ENCODE results near the gene DNAI1. TPM values are rescaled to one million over a fixed set of nuclear protein-coding genes. Genes with fewer than 3 reads are reported as not detected.

DNAI1 gene
- total RNA-seq = 0.26 TPM in 1 of 2 replicates, not detected in the other

DNA sequence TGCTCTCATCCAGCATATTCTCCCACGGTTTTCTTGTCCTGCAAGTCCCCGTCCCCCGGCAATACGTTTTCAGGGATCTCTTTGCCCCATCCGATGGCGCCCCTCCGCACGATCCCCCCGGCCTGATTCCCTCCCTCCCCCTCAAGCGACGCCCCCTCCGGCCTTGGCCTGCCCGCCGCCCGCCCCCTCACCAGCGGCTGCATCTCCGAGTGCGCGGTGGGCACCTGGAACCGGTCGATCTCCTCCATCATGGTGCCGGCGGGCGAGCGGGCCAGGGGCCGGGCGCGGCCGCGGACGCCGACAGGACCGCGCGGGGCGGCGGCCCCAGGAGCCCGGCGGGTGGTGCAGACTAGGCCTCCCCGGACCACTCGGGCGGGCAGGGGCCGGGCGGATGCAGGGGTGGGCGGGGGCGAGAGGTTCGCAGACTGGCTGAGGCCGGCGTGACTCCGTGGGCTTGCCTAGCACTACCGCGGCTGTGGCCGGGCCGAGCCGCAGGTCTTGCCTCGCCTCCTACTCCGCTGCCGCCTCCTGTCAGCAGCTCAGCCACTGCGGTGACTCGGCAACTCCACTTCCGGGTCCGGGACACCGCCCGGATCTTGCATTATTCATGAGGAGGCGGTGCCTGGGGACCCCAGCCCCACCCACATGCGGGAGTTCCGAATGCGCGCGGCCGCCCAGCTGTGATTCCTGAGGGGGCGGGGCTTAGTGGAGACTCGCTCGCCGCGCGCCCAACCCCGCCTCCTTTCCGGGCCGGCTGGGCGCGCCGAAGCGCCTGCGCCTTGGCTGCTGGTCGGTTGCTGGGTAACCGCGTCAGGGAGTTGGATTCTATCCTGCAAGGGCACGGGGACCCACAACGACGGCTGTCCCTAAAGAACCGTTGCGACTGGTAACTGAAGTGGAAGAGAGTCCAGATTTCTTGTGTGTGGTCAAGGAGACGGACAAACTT is at the start of gene DNAI1, which contains the start of gene FAM219A:
Gene DNAI1 (plus strand): TSS at position 793 of the 946 bp plus-strand sequence. CDS start 201 bp downstream, outside the sequence.
Gene FAM219A (minus strand): TSS at position 558 of the 946 bp plus-strand sequence. CDS start 307 bp downstream, at position 251.

DNA sequence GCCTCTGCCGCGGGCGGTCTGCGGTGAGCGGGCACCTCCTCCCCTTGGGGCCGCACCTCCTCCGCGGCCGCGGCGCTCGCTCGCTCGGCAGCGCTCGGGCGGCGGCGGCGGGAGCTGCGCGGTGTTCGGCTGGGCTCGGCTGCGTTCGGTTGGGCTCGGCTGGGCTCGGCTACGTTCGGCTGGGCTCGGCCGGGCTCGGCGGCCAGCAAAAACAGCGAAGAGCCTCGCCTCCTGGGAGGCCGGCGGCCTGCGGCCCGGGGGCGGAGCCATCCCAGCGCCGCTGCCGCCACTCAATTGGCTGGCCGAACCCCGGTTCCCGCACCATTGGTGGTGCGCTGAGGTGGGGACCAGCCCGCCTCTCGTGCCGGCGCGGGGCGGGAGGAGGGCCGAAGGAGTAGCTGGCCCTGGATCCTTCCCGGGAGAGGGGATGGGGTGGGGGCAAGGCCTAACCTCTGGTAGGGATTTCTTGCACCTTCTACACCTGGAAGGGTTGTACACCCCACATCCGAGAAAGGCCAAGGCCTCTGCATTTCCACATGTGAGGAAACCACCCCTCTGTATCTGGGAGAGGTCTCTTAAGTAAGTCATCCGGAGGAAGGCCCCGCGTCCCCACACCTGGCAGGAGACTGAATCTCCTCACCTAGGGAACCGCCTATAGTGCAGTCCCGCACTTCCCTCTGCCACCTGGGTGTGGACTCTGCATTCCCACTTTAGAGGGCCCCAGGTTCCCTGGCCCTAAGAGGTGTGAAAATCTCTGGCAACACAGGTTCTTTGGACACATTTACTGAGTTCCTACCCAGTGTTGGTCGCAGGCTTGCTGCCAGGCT is 64.6 kb downstream of the DNAI1 start, which contains the start of gene ENHO:
Gene ENHO (minus strand): TSS at position 20 of the 827 bp plus-strand sequence. CDS start 1,295 bp downstream, outside the sequence.

Small RNAs within 50 kb of the gene (small RNA-seq; reads per million reads assigned to genes)
- gene RN7SKP24 = not detected

Other genes with a start within 250 kb of the DNAI1 start
- 2.1 and 2.8 TPM in 2 replicates for gene KIF24, start 129.5 kb upstream of the DNAI1 start, total RNA-seq
- gene NUDT2, start 129.2 kb upstream of the DNAI1 start, total RNA-seq = 19.2 and 42.3 TPM in 2 replicates
- 1.6 and 1.7 TPM in 2 replicates for gene MYORG, start 81.9 kb upstream of the DNAI1 start, total RNA-seq
- gene FAM219A, start 235 bp upstream of the DNAI1 start, total RNA-seq = 6.6 and 7.7 TPM in 2 replicates
- 0.32 and 0.39 TPM in 2 replicates for gene ENHO, start 64.2 kb downstream of the DNAI1 start, total RNA-seq
- not detected in 2 replicates for gene CNTFR, start 130.9 kb downstream of the DNAI1 start, total RNA-seq
- gene RPP25L, start 153.3 kb downstream of the DNAI1 start, total RNA-seq = 11.8 and 14.4 TPM in 2 replicates
- gene DCTN3, start 161.7 kb downstream of the DNAI1 start, total RNA-seq = 85.2 and 99.0 TPM in 2 replicates
- 0.26 TPM in 1 of 2 replicates, not detected in the other for gene ARID3C, start 170.3 kb downstream of the DNAI1 start, total RNA-seq
- gene SIGMAR1, start 179.0 kb downstream of the DNAI1 start, total RNA-seq = 57.5 and 61.2 TPM in 2 replicates
- gene GALT, start 187.9 kb downstream of the DNAI1 start, total RNA-seq = 29.6 and 37.5 TPM in 2 replicates
- gene IL11RA, start 193.4 kb downstream of the DNAI1 start, total RNA-seq = 34.2 and 40.5 TPM in 2 replicates
- 0.32 TPM in 1 of 2 replicates, not detected in the other for gene CCL27, start 203.9 kb downstream of the DNAI1 start, total RNA-seq
- gene CCL19, start 232.5 kb downstream of the DNAI1 start, total RNA-seq = not detected in 2 replicates